HEK293T (cell line): ENCODE results near the gene CTPS2.

Experiments used
- BHLHE40 ChIP-seq: fragments of 450-650 bp; IDR thresholded peaks from 2 replicates; pipeline ENCODE4 v1.6.1; 2016; ENCODE audit warnings: mild to moderate bottlenecking, moderate library complexity, borderline replicate concordance
- CTBP1 ChIP-seq: fragments of 450-650 bp; IDR thresholded peaks from 2 replicates; pipeline ENCODE4 v1.6.1; 2016; ENCODE audit warnings: borderline replicate concordance
- ELF4 ChIP-seq: fragments of 450-650 bp; IDR thresholded peaks from 2 replicates; pipeline ENCODE4 v1.6.1; 2017; ENCODE audit warnings: antibody characterized with exemption
- FOXA1 ChIP-seq: fragments of 450-650 bp; IDR thresholded peaks from 2 replicates; pipeline ENCODE4 v1.6.1; 2016; ENCODE audit warnings: mild to moderate bottlenecking
- FOXM1 ChIP-seq: fragments of 450-650 bp; IDR thresholded peaks from 2 replicates; pipeline ENCODE4 v1.6.1; 2017; ENCODE audit warnings: mild to moderate bottlenecking, borderline replicate concordance
- HDGF ChIP-seq: fragments of 450-650 bp; IDR thresholded peaks from 2 replicates; pipeline ENCODE4 v1.6.1; 2017; ENCODE audit warnings: antibody characterized with exemption, borderline replicate concordance
- L3MBTL2 ChIP-seq: fragments of 450-650 bp; conservative IDR thresholded peaks from 2 replicates; pipeline ENCODE4 v1.6.1; 2016; ENCODE audit warnings: mild to moderate bottlenecking
- NFRKB ChIP-seq: fragments of 450-650 bp; IDR thresholded peaks from 2 replicates; pipeline ENCODE4 v1.6.1; 2016; ENCODE audit warnings: mild to moderate bottlenecking, moderate library complexity
- PKNOX1 ChIP-seq: fragments of 450-650 bp; IDR thresholded peaks from 2 replicates; pipeline ENCODE4 v1.6.1; 2016
- SP1 ChIP-seq: fragments of 450-650 bp; IDR thresholded peaks from 2 replicates; pipeline ENCODE4 v1.6.1; 2017
- SUZ12 ChIP-seq: fragments of 450-650 bp; IDR thresholded peaks from 2 replicates; pipeline ENCODE4 v1.6.1; 2016; ENCODE audit warnings: mild to moderate bottlenecking
- TARDBP ChIP-seq: fragments of 450-650 bp; IDR thresholded peaks from 2 replicates; pipeline ENCODE4 v1.6.1; 2016
- ZNF384 ChIP-seq: fragments of 450-650 bp; IDR thresholded peaks from 2 replicates; pipeline ENCODE4 v1.6.1; 2016

DNA sequence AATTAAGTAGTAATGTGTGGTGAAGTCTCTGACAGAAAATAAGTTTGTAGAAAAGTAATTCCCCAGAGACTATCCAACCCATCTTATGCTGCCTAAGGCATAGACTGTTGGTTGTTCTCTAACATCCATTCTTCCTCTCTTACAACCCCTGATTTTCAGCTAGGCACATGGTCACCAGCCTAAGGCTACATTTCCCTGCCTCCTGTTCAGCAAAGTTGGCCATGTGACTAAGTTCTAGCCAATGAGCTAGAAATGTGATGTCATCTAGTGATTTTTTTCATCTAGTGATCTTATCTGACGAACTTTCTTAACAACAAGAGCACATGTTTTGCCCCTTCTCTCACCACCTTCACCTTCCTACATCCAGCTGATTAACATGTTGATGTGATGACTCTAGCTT, 164.8 kb downstream of the CTPS2 start:
- no peak for TF ChIP-seq BHLHE40
- TF ChIP-seq ZNF384, result no peak
- TF ChIP-seq TARDBP, result no peak
- no peak for TF ChIP-seq SUZ12
- no peak for TF ChIP-seq FOXM1
- no peak for TF ChIP-seq SP1
- no peak for TF ChIP-seq L3MBTL2
- no peak for TF ChIP-seq HDGF
- TF ChIP-seq CTBP1, result no peak
- no peak for TF ChIP-seq FOXA1
- TF ChIP-seq PKNOX1, result no peak
- TF ChIP-seq NFRKB, result no peak
- TF ChIP-seq ELF4, result no peak
